Thyroid gland (tissue), 4 donors: Measurements from ENCODE around the gene ATG2A. TPM values are rescaled to one million over a fixed set of nuclear protein-coding genes. Genes with fewer than 3 reads are reported as not detected.

ENCODE experiments used
- DNase-seq, 2 donors: peaks; one replicate each; pipeline ENCODE4 v3.0.0-alpha.2; 2019
- H3K27ac ChIP-seq, 3 donors: fragments of 200-600 bp; sonication (generic); 1 replicate in 2 of 3; 2 replicates in 1 of 3; pipeline ENCODE4 v1.5.1; 2016 to 2019; ENCODE audit warnings: mild to moderate bottlenecking in 1 of 3, moderate library complexity in 1 of 3
- H3K27me3 ChIP-seq: fragments of 200-600 bp; sonication (generic); one replicate; pipeline ENCODE4 v1.5.1; 2019
- H3K36me3 ChIP-seq, 2 donors: fragments of 200-600 bp; sonication (generic); one replicate each; pipeline ENCODE4 v1.5.1; 2016 to 2019
- H3K4me1 ChIP-seq, 2 donors: fragments of 200-600 bp; sonication (generic); one replicate each; pipeline ENCODE4 v1.5.1; 2017 to 2019
- H3K4me3 ChIP-seq, 3 donors: fragments of 200-600 bp; sonication (generic); replicated peaks in 1 of 3; 1 replicate in 2 of 3; 2 replicates in 1 of 3; pipeline ENCODE4 v1.5.1; 2016; ENCODE audit warnings: mild to moderate bottlenecking in 1 of 3
- H3K9me3 ChIP-seq: fragments of 200-600 bp; sonication (generic); one replicate; pipeline ENCODE4 v1.5.1; 2017
- POLR2A ChIP-seq, 2 donors: fragments of 450-650 bp; IDR thresholded peaks; one replicate each; pipeline ENCODE4 v1.6.1; 2017; ENCODE audit warnings: antibody characterized with exemption in 2 of 2, mild to moderate bottlenecking in 2 of 2, moderate library complexity in 1 of 2
- WGBS, 2 donors: methylation state at CpG; one replicate each; pipeline ENCODE4 v1.1.5; 2017; 5-methylcytosine and 5-hydroxymethylcytosine counted together
- intact Hi-C: fragments of 100-400 bp; cut with DNase I; formaldehyde crosslinking; loops from one replicate; pipeline ENCODE4 v1.15.1; 2023
- total RNA-seq, 4 donors: library from RNA; depleted of rRNA; stranded (reverse); fragments of >200 nt; gene quantifications; one replicate each; pipeline ENCODE4 v1.2.3, GENCODE V29; 2016
- TF ChIP-seq, protein P1 (sequence below), 6 experiments: fragments of 200-600 bp in 3 of 6; fragments of 450-650 bp in 3 of 6; sonication (generic) in 3 of 6; IDR thresholded peaks; one replicate each; pipeline ENCODE4 v1.5.1; 2016 to 2019; ENCODE audit warnings: antibody characterized with exemption in 6 of 6, mild to moderate bottlenecking in 2 of 6, inconsistent platforms in 1 of 6, moderate library complexity in 1 of 6

The ATG2A gene
- total RNA-seq, 4 donors from 2014 or later = 19.5 to 43.1 (median 36.7) TPM

- peaks cover 3 to 16% of the 10 kb centered on the region in 2 donors for H3K4me1 ChIP-seq
- 70 to 74% methylated on average over 6 to 7 of the region's 9 CpGs for WGBS, 2 donors
- H3K4me3 ChIP-seq = no peak overlapping the region
- H3K9me3 ChIP-seq = no peaks in the 10 kb centered on the region
- DNase-seq = peak; percentile 58 to 67
- no peak overlapping the region for H3K27ac ChIP-seq
- no peaks in the 10 kb centered on the region for H3K27me3 ChIP-seq
- no peaks in the 10 kb centered on the region for H3K36me3 ChIP-seq
- no peak for TF ChIP-seq POLR2A (IDR thresholded peaks at IDR 0.05)
- TF ChIP-seq, protein P1, sequence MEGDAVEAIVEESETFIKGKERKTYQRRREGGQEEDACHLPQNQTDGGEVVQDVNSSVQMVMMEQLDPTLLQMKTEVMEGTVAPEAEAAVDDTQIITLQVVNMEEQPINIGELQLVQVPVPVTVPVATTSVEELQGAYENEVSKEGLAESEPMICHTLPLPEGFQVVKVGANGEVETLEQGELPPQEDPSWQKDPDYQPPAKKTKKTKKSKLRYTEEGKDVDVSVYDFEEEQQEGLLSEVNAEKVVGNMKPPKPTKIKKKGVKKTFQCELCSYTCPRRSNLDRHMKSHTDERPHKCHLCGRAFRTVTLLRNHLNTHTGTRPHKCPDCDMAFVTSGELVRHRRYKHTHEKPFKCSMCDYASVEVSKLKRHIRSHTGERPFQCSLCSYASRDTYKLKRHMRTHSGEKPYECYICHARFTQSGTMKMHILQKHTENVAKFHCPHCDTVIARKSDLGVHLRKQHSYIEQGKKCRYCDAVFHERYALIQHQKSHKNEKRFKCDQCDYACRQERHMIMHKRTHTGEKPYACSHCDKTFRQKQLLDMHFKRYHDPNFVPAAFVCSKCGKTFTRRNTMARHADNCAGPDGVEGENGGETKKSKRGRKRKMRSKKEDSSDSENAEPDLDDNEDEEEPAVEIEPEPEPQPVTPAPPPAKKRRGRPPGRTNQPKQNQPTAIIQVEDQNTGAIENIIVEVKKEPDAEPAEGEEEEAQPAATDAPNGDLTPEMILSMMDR (IDR thresholded peaks at IDR 0.05) = no peak
- intact Hi-C loops = no loop called here
Measured at GRCh38 chr11:64888729-64889511, 28.1 kb downstream of the ATG2A start.

DNA sequence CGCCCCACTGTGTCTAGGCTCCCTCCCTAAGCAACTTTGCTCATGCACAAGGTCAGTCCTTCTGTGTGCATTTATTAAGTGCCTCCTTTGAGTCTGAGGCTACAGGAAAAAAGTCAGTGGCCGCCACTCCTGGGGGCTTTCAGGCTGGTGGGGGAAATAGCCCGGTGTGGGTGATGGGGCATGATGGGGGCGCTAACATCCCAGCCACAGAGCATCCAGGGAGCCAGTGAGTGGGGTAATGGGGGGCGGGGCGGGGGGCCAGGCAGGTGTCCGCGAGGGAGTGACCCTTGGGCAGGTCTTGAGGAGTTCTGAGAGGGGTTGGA lies 28.6 kb downstream of the ATG2A start:
- intact Hi-C loops = no loop called here
- H3K27ac ChIP-seq = no peak overlapping the region

DNA sequence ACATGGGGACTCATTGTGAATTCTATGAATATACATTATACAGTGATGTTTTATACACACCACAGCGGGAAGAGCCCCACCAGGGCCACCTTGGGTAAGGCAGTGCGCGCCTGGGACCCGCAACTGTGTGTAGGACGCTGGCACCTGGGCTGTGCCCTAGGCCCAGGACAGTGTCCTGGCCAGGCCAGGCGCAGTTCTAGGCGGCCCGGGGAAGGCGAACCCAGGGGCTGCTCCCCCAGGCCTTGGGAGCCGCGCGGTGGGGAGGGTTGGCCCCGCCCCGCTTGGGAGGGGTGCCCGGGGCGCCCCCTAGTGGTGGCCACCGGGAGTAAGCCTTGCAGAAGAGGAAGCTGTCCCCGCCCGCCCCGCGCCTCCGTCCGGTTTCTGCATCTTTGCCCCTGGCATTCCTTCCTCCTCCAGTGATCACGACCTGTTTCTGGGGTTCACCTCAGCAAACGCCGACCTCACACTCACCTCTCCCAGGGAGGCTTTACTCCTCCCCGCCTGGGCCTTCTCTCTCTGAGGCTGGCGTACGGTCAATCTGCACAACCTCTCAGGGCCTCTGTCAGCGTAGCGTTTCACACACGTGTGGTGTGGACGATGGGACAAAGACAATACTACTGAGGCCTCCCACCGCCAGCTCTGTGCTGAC lies 29.1 kb downstream of the ATG2A start:
- peak; percentile 72 to 80 for DNase-seq
- 17 to 18% methylated on average over 23 to 33 of the region's 34 CpGs for WGBS, 2 donors

More for the DNA sequence above, 28.6 kb downstream of the ATG2A start:
- no peak for DNase-seq
- TF ChIP-seq, protein P1 (IDR thresholded peaks at IDR 0.05) = no peak
- TF ChIP-seq POLR2A (IDR thresholded peaks at IDR 0.05) = no peak
- Histone ChIP-seq H3K4me3 (no peak overlapping the region), H3K36me3 (no peaks in the 10 kb centered on the region), H3K27me3 (no peaks in the 10 kb centered on the region), H3K4me1 (peaks cover 3 to 16% of the 10 kb centered on the region in 2 donors), H3K9me3 (no peaks in the 10 kb centered on the region)
- 49 to 56% methylated on average over 2 to 5 of the region's 8 CpGs for WGBS, 2 donors

DNA sequence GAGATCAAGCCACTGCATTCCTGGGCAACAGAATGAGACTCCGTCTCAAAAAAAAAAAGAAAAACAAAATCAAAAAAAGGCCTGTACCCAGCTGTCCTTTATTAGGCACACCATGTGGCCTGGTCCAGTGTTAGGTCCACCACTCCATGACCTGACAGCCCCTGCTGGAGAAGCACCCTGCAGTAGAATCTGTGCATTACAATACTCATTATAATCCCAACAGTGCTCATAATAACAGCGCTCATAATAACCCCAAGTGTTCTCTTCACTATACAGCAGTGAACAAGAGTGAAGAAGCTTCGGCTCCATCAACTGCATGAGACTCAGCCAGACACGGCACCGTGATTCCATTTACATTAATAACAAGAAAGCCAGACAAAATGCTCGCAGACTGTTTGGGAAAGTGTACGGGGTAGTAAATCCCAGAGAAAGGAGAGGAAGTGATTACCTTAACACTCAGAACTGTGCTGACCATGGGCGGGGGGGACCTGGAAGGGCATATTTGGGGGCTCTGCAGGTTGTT lies 29.7 kb downstream of the ATG2A start:
- Histone ChIP-seq H3K27me3 (no peaks in the 10 kb centered on the region), H3K36me3 (no peaks in the 10 kb centered on the region), H3K9me3 (no peaks in the 10 kb centered on the region), H3K4me1 (peaks cover 3 to 16% of the 10 kb centered on the region in 2 donors), H3K27ac (no peak overlapping the region), H3K4me3 (no peak overlapping the region)
- DNase-seq = no peak
- intact Hi-C loops = no loop called here
- TF ChIP-seq, protein P1 (IDR thresholded peaks at IDR 0.05) = no peak
- TF ChIP-seq POLR2A (IDR thresholded peaks at IDR 0.05) = no peak
- WGBS, 2 donors = 83 to 91% methylated on average over 8 of the region's 8 CpGs

More for the DNA sequence above, 29.1 kb downstream of the ATG2A start:
- Histone ChIP-seq H3K27ac (no peak overlapping the region), H3K36me3 (no peaks in the 10 kb centered on the region), H3K4me1 (peaks cover 3 to 16% of the 10 kb centered on the region in 2 donors), H3K27me3 (no peaks in the 10 kb centered on the region), H3K4me3 (no peak overlapping the region), H3K9me3 (no peaks in the 10 kb centered on the region)
- no peak for TF ChIP-seq POLR2A (IDR thresholded peaks at IDR 0.05)
- TF ChIP-seq, protein P1 (IDR thresholded peaks at IDR 0.05) = peak; percentile 78 to 100 (median 93)
- intact Hi-C loops = no loop called here
